Neuronal stem cell (in vitro differentiated cells): ENCODE data around the gene SIGLEC1.

ENCODE experiments used
- DNase-seq: peaks from one replicate; pipeline ENCODE4 v3.0.0-alpha.2; 2013; ENCODE audit warnings: low spot score
- H2AFZ ChIP-seq: one replicate; pipeline ENCODE4 v1.6.1; 2013; ENCODE audit warnings: mild to moderate bottlenecking, low read length, inconsistent platforms
- H2AK5ac ChIP-seq: 2 replicates; pipeline ENCODE4 v1.6.1; 2013; ENCODE audit warnings: low read depth, mild to moderate bottlenecking, inconsistent platforms, low read length, moderate library complexity, mixed read lengths
- H2BK120ac ChIP-seq: 2 replicates; pipeline ENCODE4 v1.6.1; 2013; ENCODE audit warnings: low read depth, mild to moderate bottlenecking, inconsistent platforms, low read length, moderate library complexity, mixed read lengths
- H2BK12ac ChIP-seq: one replicate; pipeline ENCODE4 v1.6.1; 2013; ENCODE audit warnings: low read length, inconsistent platforms
- H2BK15ac ChIP-seq: 2 replicates; pipeline ENCODE4 v1.6.1; 2013; ENCODE audit warnings: mild to moderate bottlenecking, low read length, inconsistent platforms, mixed read lengths
- H2BK5ac ChIP-seq: one replicate; pipeline ENCODE4 v1.6.1; 2013; ENCODE audit warnings: inconsistent platforms, mild to moderate bottlenecking, low read length, moderate library complexity
- H3K14ac ChIP-seq: one replicate; pipeline ENCODE4 v1.6.1; 2013; ENCODE audit warnings: low read length, inconsistent platforms
- H3K18ac ChIP-seq: 2 replicates; pipeline ENCODE4 v1.6.1; 2013; ENCODE audit warnings: low read length, inconsistent platforms
- H3K23ac ChIP-seq: 2 replicates; pipeline ENCODE4 v1.6.1; 2013; ENCODE audit warnings: low read depth, mild to moderate bottlenecking, mixed read lengths, low read length, inconsistent platforms; ENCODE audit not compliant: poor library complexity
- H3K27ac ChIP-seq: replicated peaks from 3 replicates; pipeline ENCODE4 v1.5.1; 2013; ENCODE audit warnings: low read length, inconsistent platforms
- H3K27me3 ChIP-seq, 3 experiments: 2 replicates each; pipeline ENCODE4 v1.6.1; 2013; ENCODE audit warnings: low read length in 3 of 3, mild to moderate bottlenecking in 2 of 3, inconsistent platforms in 1 of 3, low read depth in 1 of 3, mixed read lengths in 1 of 3, moderate library complexity in 1 of 3; ENCODE audit not compliant: control insufficient read depth in 3 of 3, insufficient read depth in 3 of 3
- H3K36me3 ChIP-seq, 2 donors: replicated peaks in 1 of 2; 2 replicates each; pipeline ENCODE4 v1.6.1; 2013; ENCODE audit warnings: low read length in 2 of 2; ENCODE audit not compliant: control insufficient read depth in 2 of 2, insufficient read depth in 2 of 2
- H3K4ac ChIP-seq: 2 replicates; pipeline ENCODE4 v1.6.1; 2013; ENCODE audit warnings: inconsistent platforms, mild to moderate bottlenecking, low read length, moderate library complexity
- H3K4me1 ChIP-seq, 2 donors: 1 replicate in 1 of 2; 2 replicates in 1 of 2; pipeline ENCODE4 v1.6.1; 2013; ENCODE audit warnings: low read length in 2 of 2, low read depth in 1 of 2; ENCODE audit not compliant: control insufficient read depth in 2 of 2, insufficient read depth in 1 of 2
- H3K4me2 ChIP-seq: one replicate; pipeline ENCODE4 v1.6.1; 2013; ENCODE audit warnings: mild to moderate bottlenecking, low read length, inconsistent platforms; ENCODE audit not compliant: insufficient read depth, poor library complexity, severe bottlenecking
- H3K4me3 ChIP-seq, 2 donors: 2 replicates each; pipeline ENCODE4 v1.5.1; 2013; ENCODE audit warnings: low read length in 2 of 2, mild to moderate bottlenecking in 2 of 2, inconsistent platforms in 1 of 2, moderate library complexity in 1 of 2
- H3K79me1 ChIP-seq: one replicate; pipeline ENCODE4 v1.6.1; 2013; ENCODE audit warnings: low read depth, mild to moderate bottlenecking, inconsistent platforms, low read length, moderate library complexity
- H3K9ac ChIP-seq: one replicate; pipeline ENCODE4 v1.6.1; 2013; ENCODE audit warnings: mild to moderate bottlenecking, low read depth, low read length, inconsistent platforms; ENCODE audit not compliant: poor library complexity
- H3K9me3 ChIP-seq, 2 donors: replicated peaks in 1 of 2; 2 replicates each; pipeline versions ENCODE3 to v1.6.1; 2013; ENCODE audit warnings: low read length in 2 of 2, mild to moderate bottlenecking in 2 of 2, inconsistent platforms in 1 of 2, low read depth in 1 of 2, mixed read lengths in 1 of 2, moderate library complexity in 1 of 2; ENCODE audit not compliant: control insufficient read depth in 2 of 2, insufficient read depth in 1 of 2
- H4K8ac ChIP-seq: one replicate; pipeline ENCODE4 v1.6.1; 2013; ENCODE audit warnings: low read depth, mild to moderate bottlenecking, inconsistent platforms, low read length, moderate library complexity
- H4K91ac ChIP-seq: one replicate; pipeline ENCODE4 v1.6.1; 2013; ENCODE audit warnings: low read length, low read depth, mild to moderate bottlenecking, inconsistent platforms; ENCODE audit not compliant: poor library complexity
- WGBS, 2 donors: extraction: QIAGEN DNeasy Blood & Tissue Kit; methylation state at CpG; one replicate each; pipeline ENCODE4 v1.1.7; 2013; ENCODE audit warnings: missing lambda C conversion rate in 2 of 2, mixed read lengths in 1 of 2; ENCODE audit not compliant: insufficient read length in 2 of 2, insufficient replicate concordance in 1 of 2; ENCODE audit errors: extremely low coverage in 2 of 2; 5-methylcytosine and 5-hydroxymethylcytosine counted together

Gene SIGLEC1

GRCh38 chr20:3730803-3731672 lies 18.6 kb upstream of the SIGLEC1 start:
- H2BK15ac ChIP-seq, result peak overlapping the region; percentile 87
- WGBS, 2 donors, result no CpG with 5 or more reads among the region's 12 CpGs
- H4K91ac ChIP-seq, result no peak overlapping the region
- H3K27me3 ChIP-seq, result peaks cover 0 to 50% (median 14%) of the 10 kb centered on the region in 3 experiments
- H2AFZ ChIP-seq, result peak overlapping the region; percentile 47
- peak overlapping the region; percentile 22 for H3K14ac ChIP-seq
- H3K4me2 ChIP-seq, result no peak overlapping the region
- H3K4me1 ChIP-seq, result peaks cover 4 to 11% of the 10 kb centered on the region in 2 donors
- H3K9ac ChIP-seq, result no peak overlapping the region
- H2AK5ac ChIP-seq, result peak overlapping the region; percentile 85
- no peak overlapping the region for H4K8ac ChIP-seq
- H2BK12ac ChIP-seq, result no peak overlapping the region
- DNase-seq, result no peak
- no peak overlapping the region for H3K4ac ChIP-seq
- no peaks in the 10 kb centered on the region for H3K9me3 ChIP-seq
- no peak overlapping the region for H3K23ac ChIP-seq
- no peaks in the 10 kb centered on the region for H3K36me3 ChIP-seq
- no peaks in the 10 kb centered on the region for H3K79me1 ChIP-seq
- H2BK120ac ChIP-seq, result no peak overlapping the region
- no peak overlapping the region for H3K18ac ChIP-seq
- no peak overlapping the region for H2BK5ac ChIP-seq
- H3K27ac ChIP-seq, result no peak overlapping the region
- no peak overlapping the region for H3K4me3 ChIP-seq

GRCh38 chr20:3729811-3730540 lies 17.6 kb upstream of the SIGLEC1 start:
- Histone ChIP-seq H2BK12ac (no peak overlapping the region), H3K27me3 (peaks cover 0 to 50% (median 14%) of the 10 kb centered on the region in 3 experiments)

GRCh38 chr20:3729378-3729777 lies 17.0 kb upstream of the SIGLEC1 start:
- Histone ChIP-seq H3K14ac (peak overlapping the region; percentile 71), H3K4me1 (peaks cover 4 to 11% of the 10 kb centered on the region in 2 donors), H3K27ac (no peak overlapping the region), H3K4me2 (no peak overlapping the region), H2AFZ (no peak overlapping the region), H3K4ac (no peak overlapping the region), H4K8ac (peak overlapping the region; percentile 43), H3K9ac (no peak overlapping the region), H2BK5ac (no peak overlapping the region), H3K23ac (no peak overlapping the region), H3K4me3 (no peak overlapping the region), H2BK15ac (no peak overlapping the region), H3K36me3 (no peaks in the 10 kb centered on the region), H3K18ac (peak overlapping the region; percentile 57), H2AK5ac (peak overlapping the region; percentile 74), H2BK12ac (peak overlapping the region; percentile 41), H2BK120ac (no peak overlapping the region), H3K27me3 (peaks cover 0 to 50% (median 14%) of the 10 kb centered on the region in 3 experiments), H4K91ac (no peak overlapping the region), H3K9me3 (no peaks in the 10 kb centered on the region), H3K79me1 (no peaks in the 10 kb centered on the region)
- no CpG with 5 or more reads among the region's 6 CpGs for WGBS, 2 donors
- DNase-seq, result no peak

More at GRCh38 chr20:3729811-3730540, 17.6 kb upstream of the SIGLEC1 start:
- H3K23ac ChIP-seq, result no peak overlapping the region
- H3K9ac ChIP-seq, result no peak overlapping the region
- no peak overlapping the region for H3K4me3 ChIP-seq
- no peak overlapping the region for H4K91ac ChIP-seq
- no peak overlapping the region for H3K14ac ChIP-seq
- H4K8ac ChIP-seq, result no peak overlapping the region
- no peak for DNase-seq
- no peak overlapping the region for H2BK120ac ChIP-seq
- H3K4me2 ChIP-seq, result no peak overlapping the region
- H3K9me3 ChIP-seq, result no peaks in the 10 kb centered on the region
- H3K4me1 ChIP-seq, result peaks cover 4 to 11% of the 10 kb centered on the region in 2 donors
- no peaks in the 10 kb centered on the region for H3K36me3 ChIP-seq
- no peak overlapping the region for H3K27ac ChIP-seq
- H3K18ac ChIP-seq, result peak overlapping the region; percentile 54
- peak overlapping the region; percentile 33 for H2BK15ac ChIP-seq
- no peaks in the 10 kb centered on the region for H3K79me1 ChIP-seq
- H2AK5ac ChIP-seq, result peak overlapping the region; percentile 82
- H2AFZ ChIP-seq, result no peak overlapping the region
- no peak overlapping the region for H3K4ac ChIP-seq
- WGBS, 2 donors, result no CpG with 5 or more reads among the region's 8 CpGs
- no peak overlapping the region for H2BK5ac ChIP-seq

- no peak overlapping the region for H3K27ac ChIP-seq
- H3K36me3 ChIP-seq, result no peaks in the 10 kb centered on the region
- no peak overlapping the region for H2AFZ ChIP-seq
- no peak overlapping the region for H2BK15ac ChIP-seq
- H2BK12ac ChIP-seq, result peak overlapping the region; percentile 18
- no peak overlapping the region for H3K4me2 ChIP-seq
- peaks cover 4 to 11% of the 10 kb centered on the region in 2 donors for H3K4me1 ChIP-seq
- WGBS, 2 donors, result no CpG with 5 or more reads among the region's 3 CpGs
- peak overlapping the region; percentile 47 for H2BK120ac ChIP-seq
- no peak overlapping the region for H3K4me3 ChIP-seq
- no peaks in the 10 kb centered on the region for H3K79me1 ChIP-seq
- no peaks in the 10 kb centered on the region for H3K9me3 ChIP-seq
- no peak overlapping the region for H4K8ac ChIP-seq
- peak overlapping the region; percentile 74 for H2AK5ac ChIP-seq
- no peak overlapping the region for H3K14ac ChIP-seq
- DNase-seq, result no peak
- no peak overlapping the region for H3K4ac ChIP-seq
- no peak overlapping the region for H3K23ac ChIP-seq
- no peak overlapping the region for H3K9ac ChIP-seq
- peaks cover 0 to 50% (median 14%) of the 10 kb centered on the region in 3 experiments for H3K27me3 ChIP-seq
- H2BK5ac ChIP-seq, result no peak overlapping the region
- peak overlapping the region; percentile 19 for H3K18ac ChIP-seq
- H4K91ac ChIP-seq, result no peak overlapping the region
Measured at GRCh38 chr20:3728876-3729275, 16.5 kb upstream of the SIGLEC1 start.
